OCI-LY1 (cell line): ENCODE measurements around the gene NANP.
A peak's percentile ranks its signal among the peaks of the same experiment; 100 is the strongest.
"Not testable (repeated sequence)": the region's sequence is repeated elsewhere in the genome, so short reads cannot be mapped to it uniquely, and the experiment has no call there.

Experiments
- H2AFZ ChIP-seq: fragments of 200-600 bp; sonication (generic), shearing (Covaris generic); 2 replicates; pipeline ENCODE4 v1.6.0; 2014; ENCODE audit warnings: antibody characterized with exemption, mild to moderate bottlenecking, low read length
- H3F3A ChIP-seq: fragments of 200-600 bp; sonication (generic), shearing (Covaris generic); 2 replicates; pipeline ENCODE4 v1.6.0; 2014; ENCODE audit warnings: mild to moderate bottlenecking, antibody characterized with exemption, low read length, moderate library complexity; ENCODE audit not compliant: insufficient read depth
- H3K27ac ChIP-seq: fragments of 200-600 bp; sonication (generic); 2 replicates; pipeline ENCODE4 v1.5.1; 2014; ENCODE audit warnings: low read length, mixed run types, mild to moderate bottlenecking, low read depth; ENCODE audit not compliant: poor library complexity, severe bottlenecking
- H3K27me3 ChIP-seq: fragments of 200-600 bp; sonication (generic); 2 replicates; pipeline ENCODE4 v1.6.0; 2014; ENCODE audit warnings: antibody characterized with exemption, mild to moderate bottlenecking, low read length, moderate library complexity; ENCODE audit not compliant: insufficient read depth
- H3K36me3 ChIP-seq: fragments of 200-600 bp; sonication (generic); 2 replicates; pipeline ENCODE4 v1.6.1; 2014; ENCODE audit warnings: mild to moderate bottlenecking, antibody characterized with exemption, low read length, moderate library complexity, mixed read lengths; ENCODE audit not compliant: insufficient read depth
- H3K4me1 ChIP-seq: fragments of 200-600 bp; sonication (generic); 2 replicates; pipeline ENCODE4 v1.5.1; 2014; ENCODE audit warnings: mild to moderate bottlenecking, low read length, moderate library complexity; ENCODE audit not compliant: insufficient read depth, severe bottlenecking
- H3K4me2 ChIP-seq: fragments of 200-600 bp; sonication (generic), shearing (Covaris generic); 2 replicates; pipeline ENCODE4 v1.6.1; 2014; ENCODE audit warnings: low read length
- H3K4me3 ChIP-seq: fragments of 200-600 bp; sonication (generic); 2 replicates; pipeline ENCODE4 v1.5.1; 2014; ENCODE audit warnings: low read length, low read depth, mild to moderate bottlenecking, mixed read lengths; ENCODE audit not compliant: poor library complexity, severe bottlenecking
- H3K79me2 ChIP-seq: fragments of 200-600 bp; shearing (Covaris generic); 2 replicates; pipeline ENCODE4 v1.6.1; 2016; ENCODE audit warnings: mixed run types, low read length, mixed read lengths; ENCODE audit not compliant: insufficient read depth
- H3K9ac ChIP-seq: fragments of 200-600 bp; sonication (generic), shearing (Covaris generic); 2 replicates; pipeline ENCODE4 v1.6.1; 2014; ENCODE audit warnings: mild to moderate bottlenecking, low read length, mixed read lengths
- H3K9me2 ChIP-seq: fragments of 200-600 bp; sonication (generic), shearing (Covaris generic); 2 replicates; pipeline ENCODE4 v1.6.1; 2014; ENCODE audit warnings: low read depth, mild to moderate bottlenecking, low read length, mixed read lengths
- H3K9me3 ChIP-seq: fragments of 200-600 bp; shearing (Covaris generic); 2 replicates; pipeline ENCODE4 v1.6.1; 2014; ENCODE audit warnings: low read length, mixed read lengths
- H4K20me1 ChIP-seq: fragments of 200-600 bp; sonication (generic), shearing (Covaris generic); 2 replicates; pipeline ENCODE4 v1.6.0; 2016; ENCODE audit warnings: mild to moderate bottlenecking, low read length; ENCODE audit not compliant: insufficient read depth
- EZH2 ChIP-seq: fragments of 200-600 bp; sonication (generic), shearing (Covaris generic); IDR thresholded peaks from 2 replicates; pipeline ENCODE4 v1.8.0; 2017; ENCODE audit warnings: borderline replicate concordance, mixed run types, mild to moderate bottlenecking, antibody characterized with exemption, low read length, moderate library complexity, mixed read lengths
- TF ChIP-seq, protein P1 (sequence below): fragments of 200-600 bp; sonication (generic), shearing (Covaris generic); IDR thresholded peaks from 2 replicates; pipeline ENCODE4 v1.5.1; 2017; ENCODE audit warnings: mild to moderate bottlenecking, antibody characterized with exemption, low read length, moderate library complexity, mixed read lengths

NANP gene

DNA sequence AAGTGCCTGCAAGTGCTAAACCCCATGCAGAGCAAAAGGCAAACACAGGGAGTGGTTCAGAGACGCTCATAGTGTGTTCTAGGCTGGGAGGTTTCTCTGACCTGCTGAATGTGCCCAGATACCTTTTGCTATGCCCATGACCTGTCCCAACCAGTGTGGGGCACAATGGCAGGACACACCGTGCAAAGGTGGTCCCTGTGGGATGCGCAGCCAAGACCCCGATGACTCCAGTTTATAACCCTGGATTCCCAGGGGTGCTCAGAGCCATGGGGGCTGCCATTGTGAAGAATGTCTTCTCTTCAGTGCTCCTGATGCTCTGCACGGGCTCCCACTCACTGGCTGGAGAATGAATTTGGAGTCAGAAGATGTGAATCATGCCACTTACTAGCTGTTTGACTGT is 36.3 kb downstream of the NANP start:
- no peak overlapping the region for H3K4me3 ChIP-seq
- H3K9ac ChIP-seq: no peak overlapping the region
- H3K4me2 ChIP-seq: no peak overlapping the region
- H3K9me3 ChIP-seq: no peaks in the 10 kb centered on the region
- no peaks in the 10 kb centered on the region for H3F3A ChIP-seq
- no peaks in the 10 kb centered on the region for H4K20me1 ChIP-seq
- H3K27ac ChIP-seq: no peak overlapping the region
- no peaks in the 10 kb centered on the region for H3K27me3 ChIP-seq
- no peak overlapping the region for H2AFZ ChIP-seq
- peaks cover 10% of the 10 kb centered on the region for H3K4me1 ChIP-seq
- H3K79me2 ChIP-seq: no peaks in the 10 kb centered on the region
- no peaks in the 10 kb centered on the region for H3K9me2 ChIP-seq
- H3K36me3 ChIP-seq: no peaks in the 10 kb centered on the region
- TF ChIP-seq, protein P1, sequence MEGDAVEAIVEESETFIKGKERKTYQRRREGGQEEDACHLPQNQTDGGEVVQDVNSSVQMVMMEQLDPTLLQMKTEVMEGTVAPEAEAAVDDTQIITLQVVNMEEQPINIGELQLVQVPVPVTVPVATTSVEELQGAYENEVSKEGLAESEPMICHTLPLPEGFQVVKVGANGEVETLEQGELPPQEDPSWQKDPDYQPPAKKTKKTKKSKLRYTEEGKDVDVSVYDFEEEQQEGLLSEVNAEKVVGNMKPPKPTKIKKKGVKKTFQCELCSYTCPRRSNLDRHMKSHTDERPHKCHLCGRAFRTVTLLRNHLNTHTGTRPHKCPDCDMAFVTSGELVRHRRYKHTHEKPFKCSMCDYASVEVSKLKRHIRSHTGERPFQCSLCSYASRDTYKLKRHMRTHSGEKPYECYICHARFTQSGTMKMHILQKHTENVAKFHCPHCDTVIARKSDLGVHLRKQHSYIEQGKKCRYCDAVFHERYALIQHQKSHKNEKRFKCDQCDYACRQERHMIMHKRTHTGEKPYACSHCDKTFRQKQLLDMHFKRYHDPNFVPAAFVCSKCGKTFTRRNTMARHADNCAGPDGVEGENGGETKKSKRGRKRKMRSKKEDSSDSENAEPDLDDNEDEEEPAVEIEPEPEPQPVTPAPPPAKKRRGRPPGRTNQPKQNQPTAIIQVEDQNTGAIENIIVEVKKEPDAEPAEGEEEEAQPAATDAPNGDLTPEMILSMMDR: no peak
- no peak for TF ChIP-seq EZH2

DNA sequence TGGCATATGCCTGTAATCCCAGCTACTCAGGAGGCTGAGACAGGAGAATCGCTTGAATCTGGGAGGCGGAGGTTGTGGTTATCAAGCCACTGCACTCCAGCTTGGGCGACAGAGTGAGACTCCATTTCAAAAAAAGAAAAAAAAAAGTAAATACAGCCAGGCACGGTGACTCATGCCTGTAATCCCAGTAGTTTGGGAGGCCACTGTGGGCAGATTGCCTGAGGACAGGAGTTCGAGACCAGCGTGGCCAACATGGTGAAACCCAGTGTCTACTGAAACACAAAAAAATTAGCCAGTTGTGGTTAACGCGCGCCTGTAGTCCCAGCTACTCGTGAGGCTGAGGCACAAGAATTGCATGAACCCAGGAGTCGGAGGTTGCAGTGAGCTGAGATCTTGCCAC is 36.9 kb downstream of the NANP start:
- no peaks in the 10 kb centered on the region for H3K79me2 ChIP-seq
- no peaks in the 10 kb centered on the region for H4K20me1 ChIP-seq
- no peak for TF ChIP-seq EZH2
- TF ChIP-seq, protein P1: no peak
- no peaks in the 10 kb centered on the region for H3F3A ChIP-seq
- no peaks in the 10 kb centered on the region for H3K9me3 ChIP-seq
- no peak overlapping the region for H3K4me3 ChIP-seq
- no peak overlapping the region for H3K27ac ChIP-seq
- no peak overlapping the region for H2AFZ ChIP-seq
- no peaks in the 10 kb centered on the region for H3K36me3 ChIP-seq
- H3K4me2 ChIP-seq: no peak overlapping the region
- H3K4me1 ChIP-seq: peaks cover 10% of the 10 kb centered on the region
- no peaks in the 10 kb centered on the region for H3K9me2 ChIP-seq
- no peak overlapping the region for H3K9ac ChIP-seq
- H3K27me3 ChIP-seq: no peaks in the 10 kb centered on the region

DNA sequence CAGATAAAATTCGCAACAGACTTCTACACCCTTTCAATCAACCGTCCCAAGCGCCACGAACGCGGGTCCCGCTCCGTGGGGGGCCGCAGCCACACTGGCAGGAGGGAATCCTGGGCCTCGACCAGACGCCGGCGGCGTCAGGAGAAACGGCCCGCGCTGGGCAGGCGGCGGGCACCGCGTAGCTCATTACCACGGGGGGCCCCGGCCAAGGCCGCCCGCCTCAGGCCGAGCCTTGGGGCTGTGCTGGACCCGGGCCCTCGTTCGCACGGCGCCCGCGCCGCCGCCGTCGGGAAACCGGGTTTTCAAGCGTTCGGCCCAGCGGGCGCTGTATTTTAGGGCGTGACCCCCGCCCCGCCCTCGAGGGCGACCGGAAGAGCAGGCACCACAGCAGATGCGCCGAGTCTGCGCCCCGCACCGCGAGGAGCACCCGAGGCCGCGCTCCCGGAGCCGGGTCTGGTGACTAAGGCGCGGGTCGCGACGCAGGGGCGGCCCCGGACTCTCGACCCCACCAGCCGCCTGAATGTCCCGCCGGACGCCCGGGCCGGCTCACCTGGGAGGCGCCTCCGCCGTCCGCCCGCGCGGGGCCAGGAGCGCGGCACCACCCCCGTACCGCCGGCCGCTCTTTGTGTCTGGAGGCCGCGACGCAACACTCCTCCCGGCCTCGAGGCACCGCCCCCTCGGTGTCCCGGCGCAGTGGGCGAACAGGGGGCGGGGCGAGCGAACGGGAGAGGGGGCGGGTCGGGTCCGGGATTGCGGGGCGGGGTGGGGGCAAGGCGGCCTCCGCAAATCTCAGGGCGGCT is 38.7 kb downstream of the NANP start, which contains the start of gene NINL:
TSS of gene NINL (minus strand) at position 627 of the 800 bp plus-strand sequence. CDS start 58,944 bp downstream, outside the sequence.
- Histone ChIP-seq H3K27me3 (no peaks in the 10 kb centered on the region), H3K79me2 (no peaks in the 10 kb centered on the region), H3K4me2 (peak within 1 kb of the TSS; percentile 66), H3F3A (no peaks in the 10 kb centered on the region), H3K27ac (no peak within 1 kb of the TSS), H3K9me2 (no peaks in the 10 kb centered on the region), H3K9ac (peak within 1 kb of the TSS; percentile 61), H3K9me3 (no peaks in the 10 kb centered on the region), H3K4me3 (peak within 1 kb of the TSS; percentile 66), H3K36me3 (no peaks in the 10 kb centered on the region), H2AFZ (no peak within 1 kb of the TSS), H4K20me1 (no peaks in the 10 kb centered on the region), H3K4me1 (peaks cover 10% of the 10 kb centered on the region)
- TF ChIP-seq, protein P1: no peak
- TF ChIP-seq EZH2: no peak

DNA sequence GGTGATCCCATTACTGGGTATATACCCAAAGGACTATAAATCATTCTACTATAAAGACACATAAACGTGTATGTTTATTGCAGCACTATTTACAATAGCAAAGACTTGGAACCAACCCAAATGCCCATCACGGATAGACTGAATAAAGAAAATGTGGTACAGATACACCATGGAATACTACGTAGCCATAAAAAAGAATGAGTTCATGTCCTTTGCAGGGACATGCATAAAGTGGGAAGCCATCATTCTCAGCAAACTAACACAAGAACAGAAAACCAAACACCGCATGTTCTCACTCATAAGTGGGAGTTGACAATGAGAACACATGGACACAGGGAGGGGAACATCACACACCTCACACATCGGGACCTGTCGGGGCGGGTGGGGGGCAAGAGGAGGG is 40.2 kb downstream of the NANP start:
- not testable (repeated sequence) for H2AFZ ChIP-seq, H3K4me3 ChIP-seq, H3K4me2 ChIP-seq, H3K4me1 ChIP-seq, H3K36me3 ChIP-seq, H3K27ac ChIP-seq, H4K20me1 ChIP-seq, H3K79me2 ChIP-seq, H3K9me3 ChIP-seq, H3K9ac ChIP-seq, H3K9me2 ChIP-seq, H3F3A ChIP-seq, H3K27me3 ChIP-seq
